Measurements from ENCODE around the gene CHPF.

DNA sequence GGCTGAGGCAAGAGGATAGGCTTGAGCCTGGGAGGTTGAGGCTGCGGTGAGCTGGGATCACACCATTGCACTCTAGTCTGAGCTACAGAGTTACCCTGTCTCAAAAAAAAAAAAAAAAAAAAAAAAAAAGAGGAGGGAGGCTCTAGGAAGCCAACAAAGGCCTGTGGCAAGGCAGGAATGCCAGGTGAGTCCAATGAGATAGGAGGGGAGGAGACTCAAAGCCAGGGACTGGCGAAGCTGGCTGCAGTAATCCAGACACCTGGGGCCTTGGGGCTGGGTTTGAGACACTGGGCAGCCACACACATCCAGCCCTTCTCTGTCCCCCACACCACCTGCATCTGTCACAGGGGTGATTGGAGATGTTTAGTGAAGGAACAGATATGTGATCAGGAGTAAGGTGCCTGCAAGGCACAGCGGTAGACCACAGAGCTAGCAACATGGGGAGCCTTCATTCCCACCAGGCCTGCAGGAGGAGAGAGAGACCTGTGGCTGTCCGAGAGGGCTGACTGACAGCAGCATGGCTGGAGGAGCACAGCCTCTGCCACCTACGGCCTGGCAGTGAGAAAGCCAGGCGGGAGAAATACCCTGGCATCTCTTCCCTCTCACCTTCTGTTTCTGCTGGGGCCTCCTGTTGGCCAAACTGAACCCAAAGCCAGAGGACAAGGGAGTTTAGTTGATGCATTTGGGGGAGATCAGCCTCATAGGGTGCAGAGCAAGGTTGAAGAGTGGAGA, 9.5 kb downstream of the CHPF start:
- TF ChIP-seq, protein P1, sequence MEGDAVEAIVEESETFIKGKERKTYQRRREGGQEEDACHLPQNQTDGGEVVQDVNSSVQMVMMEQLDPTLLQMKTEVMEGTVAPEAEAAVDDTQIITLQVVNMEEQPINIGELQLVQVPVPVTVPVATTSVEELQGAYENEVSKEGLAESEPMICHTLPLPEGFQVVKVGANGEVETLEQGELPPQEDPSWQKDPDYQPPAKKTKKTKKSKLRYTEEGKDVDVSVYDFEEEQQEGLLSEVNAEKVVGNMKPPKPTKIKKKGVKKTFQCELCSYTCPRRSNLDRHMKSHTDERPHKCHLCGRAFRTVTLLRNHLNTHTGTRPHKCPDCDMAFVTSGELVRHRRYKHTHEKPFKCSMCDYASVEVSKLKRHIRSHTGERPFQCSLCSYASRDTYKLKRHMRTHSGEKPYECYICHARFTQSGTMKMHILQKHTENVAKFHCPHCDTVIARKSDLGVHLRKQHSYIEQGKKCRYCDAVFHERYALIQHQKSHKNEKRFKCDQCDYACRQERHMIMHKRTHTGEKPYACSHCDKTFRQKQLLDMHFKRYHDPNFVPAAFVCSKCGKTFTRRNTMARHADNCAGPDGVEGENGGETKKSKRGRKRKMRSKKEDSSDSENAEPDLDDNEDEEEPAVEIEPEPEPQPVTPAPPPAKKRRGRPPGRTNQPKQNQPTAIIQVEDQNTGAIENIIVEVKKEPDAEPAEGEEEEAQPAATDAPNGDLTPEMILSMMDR (IDR thresholded peaks at IDR 0.05 in 4 of 5, conservative IDR thresholded peaks at IDR 0.05 in 1 of 5), result no peak
- TF ChIP-seq POLR2A (IDR thresholded peaks at IDR 0.05), result no peak

All from gastrocnemius medialis (tissue), 4 donors.